HG02798 (cell line): Measurements from ENCODE around the gene FLG2.
"Not testable (repeated sequence)": the region's sequence is repeated elsewhere in the genome, so short reads cannot be mapped to it uniquely, and the experiment has no call there.

Source experiments
- ATAC-seq: cut with Tn5 transposase; IDR thresholded peaks from one replicate; pipeline ENCODE4 v1.9.1; 2021; ENCODE audit warnings: mild to moderate bottlenecking; ENCODE audit not compliant: unreplicated experiment, poor library complexity

The FLG2 gene

GRCh38 chr1:152313319-152313801 is 46.4 kb downstream of the FLG2 start:
- no peak for ATAC-seq

- ATAC-seq, result not testable (repeated sequence)
These were observed 47.6 kb downstream of the FLG2 start for GRCh38 chr1:152312169-152312568.

GRCh38 chr1:152309955-152310354 is 49.9 kb downstream of the FLG2 start:
- ATAC-seq, result no peak

GRCh38 chr1:152309320-152309901 is 50.4 kb downstream of the FLG2 start:
- not testable (repeated sequence) for ATAC-seq

GRCh38 chr1:152308758-152309157 is 51.0 kb downstream of the FLG2 start:
- not testable (repeated sequence) for ATAC-seq

- not testable (repeated sequence) for ATAC-seq
These were observed 51.8 kb downstream of the FLG2 start for GRCh38 chr1:152307970-152308369.

GRCh38 chr1:152306123-152306522 is 53.7 kb downstream of the FLG2 start:
- not testable (repeated sequence) for ATAC-seq

- not testable (repeated sequence) for ATAC-seq
These were observed 55.0 kb downstream of the FLG2 start for GRCh38 chr1:152304773-152305172.

GRCh38 chr1:152303139-152303872 is 56.5 kb downstream of the FLG2 start:
- ATAC-seq, result not testable (repeated sequence)
